Adrenal gland (tissue), 5 donors: ENCODE measurements around the gene BMP8A.
"Not testable (repeated sequence)": the region's sequence is repeated elsewhere in the genome, so short reads cannot be mapped to it uniquely, and the experiment has no call there.

Source experiments
- CTCF ChIP-seq, 6 experiments: fragments of 450-650 bp in 4 of 6; fragments of 200-600 bp in 2 of 6; sonication (generic) in 1 of 6; IDR thresholded peaks; 1 replicate in 5 of 6; 2 replicates in 1 of 6; pipeline versions ENCODE4 v1.5.1 to v1.8.0; 2016 to 2021; ENCODE audit warnings: antibody characterized with exemption in 6 of 6, mild to moderate bottlenecking in 2 of 6, moderate library complexity in 1 of 6
- POLR2A ChIP-seq, 2 donors: fragments of 450-650 bp; IDR thresholded peaks; one replicate each; pipeline ENCODE4 v1.6.1; 2017; ENCODE audit warnings: antibody characterized with exemption in 2 of 2, mild to moderate bottlenecking in 2 of 2, moderate library complexity in 1 of 2
- donor health status: DM: no; HTN: no; CAD: no.

DNA sequence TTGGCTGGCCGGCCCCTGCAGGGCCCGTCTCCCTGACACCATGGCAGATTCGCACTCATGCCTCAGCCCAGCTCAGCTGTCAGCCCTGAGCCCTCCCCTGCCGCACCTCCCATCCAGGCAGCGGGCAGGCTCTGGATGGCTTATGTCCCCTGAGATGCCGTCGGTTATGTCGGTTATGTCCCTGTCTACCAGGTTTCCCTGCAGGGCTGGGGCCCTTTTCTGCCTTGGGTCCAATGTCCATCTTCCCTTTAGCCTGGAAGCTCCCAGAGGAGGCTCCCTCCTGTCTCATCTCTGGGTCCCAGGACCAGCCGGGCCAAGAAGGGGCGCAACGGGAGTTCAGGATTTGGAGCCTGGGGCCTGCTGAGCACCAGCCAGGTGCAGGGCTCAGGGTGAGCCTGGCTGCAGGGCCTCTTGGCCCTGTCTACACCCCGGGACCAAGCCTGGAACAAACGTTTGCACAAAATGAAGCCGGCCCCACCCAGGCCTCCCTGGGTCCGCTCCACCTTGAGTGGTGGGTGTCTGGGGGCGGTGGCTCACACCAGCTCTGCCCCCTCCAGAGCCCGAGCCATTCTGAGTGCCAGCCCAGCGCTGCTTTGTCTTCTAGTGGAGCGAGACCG is 19.2 kb downstream of the BMP8A start:
- not testable (repeated sequence) for TF ChIP-seq CTCF, POLR2A (IDR thresholded peaks at IDR 0.05)
